Measurements from ENCODE around the gene GTPBP4. TPM values are rescaled to one million over a fixed set of nuclear protein-coding genes. Genes with fewer than 3 reads are reported as not detected.

GTPBP4 gene
- total and polyA plus RNA-seq, 4 donors, result 9.8 to 15.1 (median 12.1) TPM

DNA sequence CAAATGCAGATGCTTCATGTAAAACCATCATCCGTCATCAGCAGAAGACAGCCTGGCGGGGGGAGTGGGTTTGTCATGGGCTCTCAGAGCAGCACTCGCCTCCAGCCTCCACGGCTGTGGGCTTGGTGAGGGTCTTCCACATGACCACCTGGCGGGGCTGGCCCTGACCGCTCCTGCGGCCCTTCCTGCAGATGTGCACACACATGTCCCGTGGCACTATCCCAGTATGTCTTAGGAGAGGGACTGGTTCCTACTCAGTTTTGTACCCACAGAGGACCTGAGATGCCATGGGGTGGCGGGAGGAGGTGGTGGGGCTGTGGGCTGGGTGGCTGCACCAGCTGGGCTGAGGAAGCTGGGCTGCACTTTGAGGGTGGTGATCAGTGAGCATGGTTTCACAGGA, 32.7 kb downstream of the GTPBP4 start:
- no peak overlapping the region for H3K4me3 ChIP-seq (ENCODE audit: low read depth in 1 of 3, low read length in 3 of 3)
- H3K27me3 ChIP-seq (ENCODE audit: control insufficient read depth in 4 of 4, insufficient read depth in 4 of 4, low read length in 3 of 4), result no peaks in the 10 kb centered on the region
- H3K4me1 ChIP-seq (ENCODE audit: control insufficient read depth in 4 of 4, insufficient read depth in 4 of 4, low read length in 3 of 4), result no peaks in the 10 kb centered on the region
- TF ChIP-seq HNF4G (IDR thresholded peaks at IDR 0.05), result no peak
- no peak for TF ChIP-seq TAF1 (conservative IDR thresholded peaks at IDR 0.05)
- TF ChIP-seq RAD21 (IDR thresholded peaks at IDR 0.05), result no peak
- TF ChIP-seq SP1 (IDR thresholded peaks at IDR 0.05), result no peak
- TF ChIP-seq NR2F2 (IDR thresholded peaks at IDR 0.05), result no peak
- TF ChIP-seq HNF4A (conservative IDR thresholded peaks at IDR 0.05), result no peak
- no peak for TF ChIP-seq YY1 (IDR thresholded peaks at IDR 0.05)
- no peak for TF ChIP-seq FOXA2 (IDR thresholded peaks at IDR 0.05)
- TF ChIP-seq, protein P1, sequence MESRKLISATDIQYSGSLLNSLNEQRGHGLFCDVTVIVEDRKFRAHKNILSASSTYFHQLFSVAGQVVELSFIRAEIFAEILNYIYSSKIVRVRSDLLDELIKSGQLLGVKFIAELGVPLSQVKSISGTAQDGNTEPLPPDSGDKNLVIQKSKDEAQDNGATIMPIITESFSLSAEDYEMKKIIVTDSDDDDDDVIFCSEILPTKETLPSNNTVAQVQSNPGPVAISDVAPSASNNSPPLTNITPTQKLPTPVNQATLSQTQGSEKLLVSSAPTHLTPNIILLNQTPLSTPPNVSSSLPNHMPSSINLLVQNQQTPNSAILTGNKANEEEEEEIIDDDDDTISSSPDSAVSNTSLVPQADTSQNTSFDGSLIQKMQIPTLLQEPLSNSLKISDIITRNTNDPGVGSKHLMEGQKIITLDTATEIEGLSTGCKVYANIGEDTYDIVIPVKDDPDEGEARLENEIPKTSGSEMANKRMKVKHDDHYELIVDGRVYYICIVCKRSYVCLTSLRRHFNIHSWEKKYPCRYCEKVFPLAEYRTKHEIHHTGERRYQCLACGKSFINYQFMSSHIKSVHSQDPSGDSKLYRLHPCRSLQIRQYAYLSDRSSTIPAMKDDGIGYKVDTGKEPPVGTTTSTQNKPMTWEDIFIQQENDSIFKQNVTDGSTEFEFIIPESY (IDR thresholded peaks at IDR 0.05), result no peak
- no peak for TF ChIP-seq RXRA (IDR thresholded peaks at IDR 0.05)
- no peak for TF ChIP-seq JUND (IDR thresholded peaks at IDR 0.05)
- no peak for TF ChIP-seq REST (IDR thresholded peaks at IDR 0.05)
- TF ChIP-seq GABPA (IDR thresholded peaks at IDR 0.05 in 1 of 2, conservative IDR thresholded peaks at IDR 0.05 in 1 of 2), result no peak
- TF ChIP-seq EGR1 (IDR thresholded peaks at IDR 0.05; ENCODE audit: low read depth in 2 of 2), result no peak
- no peak for TF ChIP-seq MAX (IDR thresholded peaks at IDR 0.05)
- TF ChIP-seq CTCF (IDR thresholded peaks at IDR 0.05; ENCODE audit: low read depth, low read length, missing input control), result no peak
- TF ChIP-seq, protein P2, sequence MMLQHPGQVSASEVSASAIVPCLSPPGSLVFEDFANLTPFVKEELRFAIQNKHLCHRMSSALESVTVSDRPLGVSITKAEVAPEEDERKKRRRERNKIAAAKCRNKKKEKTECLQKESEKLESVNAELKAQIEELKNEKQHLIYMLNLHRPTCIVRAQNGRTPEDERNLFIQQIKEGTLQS (IDR thresholded peaks at IDR 0.05), result no peak
- no peak for TF ChIP-seq FOXA1 (IDR thresholded peaks at IDR 0.05)
- DNase-seq (ENCODE audit: low spot score), result no peak
- H3K27ac ChIP-seq (ENCODE audit: low read depth in 1 of 2, low read length in 2 of 2), result no peak overlapping the region
- H3K36me3 ChIP-seq (ENCODE audit: control insufficient read depth in 4 of 4, insufficient read depth in 3 of 4, low read depth in 1 of 4, low read length in 3 of 4), result peaks cover 6 to 34% (median 26%) of the 10 kb centered on the region in 4 donors
- no peaks in the 10 kb centered on the region for H3K9me3 ChIP-seq (ENCODE audit: control insufficient read depth in 4 of 4, low read length in 3 of 4)
- WGBS, result 95% methylated on average over 9 of the region's 9 CpGs
- H3K9ac ChIP-seq (ENCODE audit: low read depth in 1 of 2, low read length in 2 of 2), result no peak overlapping the region
